Stimulated activated CD4-positive, alpha-beta T cell treated with anti-CD3 and anti-CD28 coated beads, Interleukin-1b, Interleukin-23, amount 100 ng/mL, for 1 hour (primary cell): ENCODE results near the gene SLC25A31.
A peak's percentile ranks its signal among the peaks of the same experiment; 100 is the strongest.

Experiments
- DNase-seq, 2 donors: peaks; one replicate each; pipeline ENCODE4 v3.0.0-alpha.2; 2020; ENCODE audit warnings: low read depth in 2 of 2

Gene SLC25A31

DNA sequence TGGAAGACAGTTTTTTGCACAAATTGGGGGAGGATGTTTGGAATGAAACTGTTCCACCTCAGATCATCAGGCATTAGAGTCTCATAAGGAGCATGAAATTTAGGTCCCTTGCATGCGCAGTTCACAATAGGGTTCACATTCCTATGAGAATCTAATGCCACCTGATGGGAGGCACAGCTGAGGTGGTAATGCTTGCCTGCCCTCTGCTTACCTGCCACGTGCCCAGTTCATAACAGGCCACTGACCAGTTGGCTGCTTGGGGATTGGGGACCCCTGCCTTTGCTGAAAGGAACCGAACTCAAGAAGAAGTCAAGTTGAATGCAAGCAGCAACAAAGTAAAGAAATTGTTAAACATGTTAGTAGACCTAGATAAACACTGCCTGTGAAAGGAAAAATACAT lies 47.3 kb downstream of the SLC25A31 start:
- DNase-seq = no peak

DNA sequence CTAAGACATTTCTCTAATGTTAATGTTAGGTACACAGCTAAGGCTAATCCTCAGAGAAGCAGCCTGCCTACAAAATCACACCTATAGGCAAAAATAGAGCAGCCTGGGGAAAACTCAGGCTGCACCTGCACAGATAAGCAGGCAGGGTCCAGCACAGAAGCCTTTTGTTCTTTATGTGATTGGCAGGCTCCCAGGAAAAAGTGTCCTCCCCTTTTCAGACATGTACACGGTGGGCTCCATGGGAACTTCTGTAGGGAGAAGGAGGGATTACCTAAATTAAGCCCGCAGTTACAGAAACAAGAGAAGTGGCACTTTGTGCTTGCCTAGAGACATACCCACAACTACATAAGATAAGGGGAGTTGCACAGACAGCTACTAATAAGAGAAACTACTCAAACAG lies 47.9 kb downstream of the SLC25A31 start:
- DNase-seq = no peak

DNA sequence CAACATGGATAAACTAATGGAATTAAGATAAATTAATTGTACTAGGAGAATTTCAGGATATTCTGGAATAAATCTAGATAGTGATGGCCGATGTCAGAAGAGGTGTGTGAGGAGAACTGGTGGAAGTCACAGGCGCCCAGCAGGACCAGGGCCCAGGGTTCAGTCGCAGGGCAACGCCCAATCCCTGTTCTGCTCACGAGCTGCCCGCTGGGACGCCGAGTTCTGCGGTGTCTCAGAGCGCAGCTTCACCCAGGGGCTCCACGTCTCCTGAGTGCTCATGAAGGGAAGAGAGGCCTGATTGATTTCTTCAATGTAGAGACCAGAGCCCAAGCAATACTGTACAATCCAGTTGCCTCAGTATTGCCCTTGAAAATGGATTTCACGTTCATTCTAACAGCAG lies 50.4 kb downstream of the SLC25A31 start:
- no peak for DNase-seq

DNA sequence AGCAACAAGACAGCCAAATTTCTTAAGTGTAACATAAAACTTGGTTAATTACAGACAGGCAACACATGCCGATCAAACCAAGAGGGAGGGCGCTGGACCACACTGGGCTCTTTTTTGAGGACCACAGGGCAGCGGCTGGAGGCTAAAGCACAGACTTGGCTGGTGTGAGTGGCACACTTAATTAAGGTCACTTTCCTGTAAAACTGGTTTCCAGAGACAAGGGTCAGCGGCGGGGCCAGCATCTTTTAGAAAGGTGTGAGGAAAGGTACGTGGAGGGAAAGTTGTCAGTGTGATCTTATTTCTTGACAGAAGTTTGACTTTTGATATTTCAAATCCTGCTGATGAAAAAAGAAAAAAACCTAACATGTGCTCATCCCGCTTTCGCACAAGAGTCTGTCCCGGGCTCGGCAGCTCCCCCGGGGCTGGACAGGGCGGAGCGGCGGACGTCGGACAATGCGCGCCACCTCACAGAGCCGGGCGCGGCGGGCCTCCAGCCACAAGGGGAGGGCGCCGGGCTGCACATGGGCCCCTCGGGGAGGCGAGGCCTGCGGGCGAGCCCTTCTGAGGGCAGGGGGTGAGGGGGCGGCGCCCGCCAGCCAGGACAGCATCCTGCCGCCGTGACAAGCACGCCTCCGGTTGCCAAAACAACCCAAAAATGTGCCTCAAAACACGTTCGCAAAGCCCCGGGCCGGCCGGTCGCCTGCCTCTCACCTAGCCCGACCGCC lies 51.3 kb downstream of the SLC25A31 start:
- no peak for DNase-seq

GRCh38 chr4:127782025-127782274 lies 51.8 kb downstream of the SLC25A31 start:
- DNase-seq = peak in 1 of 2 donors; percentile 22

GRCh38 chr4:127782275-127783025 lies 52.2 kb downstream of the SLC25A31 start, which contains the start of gene HSPA4L:
HSPA4L (plus strand) TSS chr4:127782322; CDS start chr4:127782551, 229 bp downstream.
- no peak for DNase-seq

DNA sequence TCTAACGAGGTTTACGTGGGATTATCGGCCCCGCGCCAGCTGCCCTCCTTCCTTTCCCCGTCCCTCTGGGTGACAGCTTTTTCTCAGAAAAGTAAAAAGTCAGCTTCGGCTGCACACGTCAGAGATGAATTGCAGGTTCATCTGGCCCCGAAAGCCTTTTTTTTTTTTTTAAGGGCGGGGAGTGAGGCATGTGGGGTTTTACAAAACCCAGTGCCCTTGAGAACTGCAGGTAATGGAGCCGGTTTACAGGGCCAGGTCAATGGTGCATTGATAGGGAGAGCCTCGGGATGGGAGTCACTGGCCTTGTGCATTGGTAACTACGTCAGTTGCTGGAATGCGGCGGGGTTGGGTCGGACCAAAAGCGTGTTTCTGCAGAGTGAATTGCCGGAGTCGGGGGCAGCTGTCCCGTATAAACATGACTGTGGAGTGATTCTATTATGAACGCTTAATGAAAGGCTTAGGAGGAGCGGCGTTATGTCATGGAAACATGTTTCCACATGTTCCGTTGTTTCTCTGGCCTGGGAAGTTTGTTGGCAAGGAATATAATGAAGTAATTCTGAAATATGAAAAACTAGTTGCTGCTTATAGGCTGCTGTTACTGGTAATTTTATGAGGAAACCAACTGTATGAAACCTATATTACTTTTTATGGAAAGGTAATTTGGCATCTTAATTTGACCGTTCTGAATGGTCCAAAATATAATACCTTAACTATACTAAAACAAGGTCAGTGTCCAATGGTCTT lies 53.0 kb downstream of the SLC25A31 start:
- no peak for DNase-seq

DNA sequence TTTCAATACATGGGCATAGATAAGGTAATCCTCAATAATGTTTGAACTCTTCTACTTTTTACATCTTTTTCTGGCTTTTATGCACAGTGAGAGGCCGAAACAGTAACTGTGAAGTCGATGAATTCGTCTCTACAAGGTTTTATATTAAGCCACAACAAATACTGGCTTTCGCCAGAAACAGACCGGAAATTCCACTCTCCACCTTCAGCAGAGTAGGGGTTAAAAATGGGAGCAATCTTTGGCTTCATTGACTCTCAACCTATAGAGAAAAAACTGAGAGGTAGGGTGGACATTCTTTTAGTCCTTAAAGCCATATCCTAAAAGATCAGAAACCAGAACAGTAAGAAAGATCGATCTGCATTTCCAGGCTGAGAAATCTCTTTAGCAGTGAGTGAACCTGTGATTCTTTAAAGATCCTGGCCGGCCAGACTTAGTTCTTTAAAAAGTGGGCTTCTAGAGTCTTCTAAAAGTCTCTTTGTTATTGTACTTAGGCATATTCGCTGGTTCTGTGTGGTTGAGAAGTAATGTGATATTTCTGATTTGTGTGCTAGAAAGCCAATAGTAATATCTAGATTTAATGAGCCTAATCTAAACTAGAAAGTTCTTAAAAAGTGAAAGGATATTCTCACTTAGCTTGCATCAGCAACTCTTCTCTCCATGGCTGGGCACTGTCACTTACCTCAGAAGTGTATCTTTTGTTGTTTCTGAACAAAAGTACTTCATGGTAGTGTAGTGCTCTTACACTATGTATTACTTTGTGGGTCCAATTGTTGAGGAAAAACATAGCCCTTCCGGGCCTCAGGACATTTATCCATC lies 54.0 kb downstream of the SLC25A31 start:
- no peak for DNase-seq

DNA sequence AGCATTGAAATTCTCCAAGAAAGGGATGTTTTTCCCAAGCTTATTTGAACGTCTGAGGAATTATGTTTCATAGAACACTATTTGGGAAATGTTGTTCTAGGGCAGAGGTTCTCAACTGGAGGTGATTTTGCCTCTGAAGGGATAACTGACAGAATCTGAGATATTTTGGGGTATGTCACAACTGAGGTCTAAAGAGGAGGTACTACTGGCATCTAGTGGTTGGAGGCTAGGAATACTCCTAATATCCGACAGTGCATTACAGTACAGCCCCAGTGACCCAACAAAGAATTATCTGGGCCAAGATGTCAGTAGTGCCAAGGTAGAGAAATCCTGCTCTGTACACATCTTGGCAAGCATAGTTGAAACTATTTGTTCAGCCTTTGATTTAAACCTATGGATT lies 58.3 kb downstream of the SLC25A31 start:
- no peak for DNase-seq

- no peak for DNase-seq
These were observed 61.2 kb downstream of the SLC25A31 start for GRCh38 chr4:127791391-127791790.

DNA sequence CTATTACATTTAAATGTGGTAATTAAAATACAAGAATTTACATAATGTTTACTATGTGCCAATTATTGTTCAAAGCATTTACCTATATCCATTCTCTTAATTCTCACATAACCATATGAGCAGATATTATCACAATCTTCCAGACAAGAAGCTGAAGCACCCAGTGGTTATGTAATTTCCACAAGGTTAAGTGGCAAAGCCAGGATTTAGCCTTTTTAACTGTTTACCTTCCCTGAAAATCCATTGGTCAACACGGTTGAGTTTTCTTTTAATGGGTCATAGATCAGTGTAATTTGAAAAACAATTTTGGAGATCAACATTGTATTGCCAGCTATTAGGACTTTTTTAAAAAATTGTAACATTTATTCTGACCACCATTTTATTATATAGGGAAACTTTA lies 63.3 kb downstream of the SLC25A31 start:
- no peak for DNase-seq

GRCh38 chr4:127799711-127800110 lies 69.5 kb downstream of the SLC25A31 start:
- DNase-seq = no peak

DNA sequence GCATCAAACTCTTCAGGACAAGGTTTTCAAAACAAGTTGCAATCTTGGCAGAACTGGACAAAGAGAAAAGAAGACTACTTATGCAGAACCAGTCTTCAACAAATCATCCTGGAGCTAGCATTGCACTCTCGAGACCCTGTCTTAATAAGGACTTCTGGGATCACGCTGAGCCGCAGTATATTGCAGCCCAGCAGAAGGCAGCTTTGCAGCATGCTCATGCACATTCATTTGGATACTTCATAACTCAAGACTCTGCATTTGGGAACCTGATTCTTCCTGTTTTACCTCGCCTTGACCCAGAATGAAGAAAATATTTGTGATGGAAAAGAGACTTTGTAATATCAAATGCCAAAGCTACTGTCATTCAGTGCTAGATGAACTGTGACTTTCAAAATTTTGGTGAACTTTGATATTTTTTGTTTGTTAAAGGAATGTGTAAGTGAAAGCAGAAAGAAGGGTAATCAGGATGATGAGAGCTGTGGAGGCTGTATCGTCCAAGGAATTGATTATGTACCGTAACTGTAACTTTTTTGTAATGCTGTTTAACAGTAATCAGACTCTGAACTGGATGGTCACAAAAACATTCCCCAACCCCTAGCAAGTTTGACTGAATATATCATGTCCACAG lies 79.1 kb downstream of the SLC25A31 start:
- no peak for DNase-seq

DNA sequence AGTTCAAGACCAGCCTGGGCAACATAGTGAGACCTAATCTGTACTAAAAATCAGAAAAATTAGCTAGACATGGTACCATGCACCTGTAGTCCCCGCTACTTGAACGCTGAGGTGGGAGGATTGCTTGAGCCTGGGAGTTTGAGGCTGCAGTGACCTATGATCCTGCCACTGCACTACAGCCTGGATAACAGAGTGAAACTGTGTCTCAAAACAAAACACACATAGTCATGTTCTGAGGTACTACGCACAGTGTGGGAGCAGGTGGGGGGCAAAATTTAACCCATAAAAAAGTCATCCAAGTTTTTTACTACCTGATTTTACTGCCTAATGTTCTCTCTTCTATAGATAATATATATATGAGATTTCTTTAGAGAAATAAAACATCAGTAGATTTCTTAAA lies 80.4 kb downstream of the SLC25A31 start:
- DNase-seq = no peak

DNA sequence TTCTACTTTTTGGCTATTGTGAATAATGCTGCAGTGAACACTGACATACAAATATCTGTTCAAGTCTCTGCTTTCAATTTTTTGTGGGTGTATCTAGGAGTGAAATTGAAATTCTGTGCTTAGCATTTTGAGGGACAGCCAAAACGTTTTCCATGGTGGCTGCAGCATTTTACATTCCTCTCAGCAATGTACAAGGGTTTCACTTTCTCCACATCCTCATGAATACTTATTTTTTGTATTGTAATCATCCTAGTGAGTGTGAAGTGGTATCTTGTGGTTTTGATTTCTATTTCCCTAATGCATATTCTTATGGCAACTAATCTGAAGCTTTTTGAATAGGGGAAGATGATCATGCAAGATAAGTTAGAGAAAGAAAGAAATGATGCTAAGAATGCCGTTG lies 92.2 kb downstream of the SLC25A31 start:
- DNase-seq = no peak
